Muscle layer of colon (tissue), 2 donors: Measurements from ENCODE around the gene NAA40.

ENCODE experiments used
- H3K27ac ChIP-seq: one replicate; pipeline ENCODE4 v1.7.0; 2013; ENCODE audit warnings: low read depth, mild to moderate bottlenecking, low read length, moderate library complexity
- H3K27me3 ChIP-seq, 2 donors: one replicate each; pipeline ENCODE4 v1.7.0; 2013; ENCODE audit warnings: low read length in 2 of 2, mild to moderate bottlenecking in 2 of 2; ENCODE audit not compliant: insufficient read depth in 2 of 2, control insufficient read depth in 1 of 2
- H3K36me3 ChIP-seq: one replicate; pipeline ENCODE4 v1.7.0; 2013; ENCODE audit warnings: mild to moderate bottlenecking, low read length; ENCODE audit not compliant: insufficient read depth
- H3K4me1 ChIP-seq: one replicate; pipeline ENCODE4 v1.7.0; 2013; ENCODE audit warnings: mild to moderate bottlenecking, low read length; ENCODE audit not compliant: insufficient read depth
- H3K4me3 ChIP-seq, 2 donors: one replicate each; pipeline ENCODE4 v1.7.0; 2013; ENCODE audit warnings: low read length in 2 of 2, low read depth in 1 of 2, mild to moderate bottlenecking in 1 of 2, moderate library complexity in 1 of 2
- H3K9ac ChIP-seq: one replicate; pipeline ENCODE4 v1.7.0; 2013; ENCODE audit warnings: low read length
- H3K9me3 ChIP-seq: one replicate; pipeline ENCODE4 v1.7.0; 2013; ENCODE audit warnings: mild to moderate bottlenecking, low read length
- donor health status: abdominal sarcoma.
- donor health status: Adenocarcinoma of cecum.

The NAA40 gene

GRCh38 chr11:63997104-63997700 lies 58.4 kb downstream of the NAA40 start:
- H3K9ac ChIP-seq: no peak overlapping the region
- peaks cover 0 to 8% of the 10 kb centered on the region in 2 donors for H3K27me3 ChIP-seq
- peaks cover 26% of the 10 kb centered on the region for H3K36me3 ChIP-seq
- H3K4me1 ChIP-seq: peaks cover 7% of the 10 kb centered on the region
- no peaks in the 10 kb centered on the region for H3K9me3 ChIP-seq
- no peak overlapping the region for H3K27ac ChIP-seq
- H3K4me3 ChIP-seq: no peak overlapping the region

GRCh38 chr11:63997801-63998337 lies 59.1 kb downstream of the NAA40 start:
- Histone ChIP-seq H3K27ac (no peak overlapping the region), H3K36me3 (peaks cover 26% of the 10 kb centered on the region), H3K9ac (no peak overlapping the region), H3K4me3 (no peak overlapping the region), H3K9me3 (no peaks in the 10 kb centered on the region), H3K27me3 (peaks cover 0 to 8% of the 10 kb centered on the region in 2 donors), H3K4me1 (peaks cover 7% of the 10 kb centered on the region)

- peaks cover 7% of the 10 kb centered on the region for H3K4me1 ChIP-seq
- H3K4me3 ChIP-seq: peak overlapping the region in 1 of 2 donors; percentile 13
- H3K27ac ChIP-seq: no peak overlapping the region
- peaks cover 26% of the 10 kb centered on the region for H3K36me3 ChIP-seq
- H3K9ac ChIP-seq: no peak overlapping the region
- peaks cover 0 to 8% of the 10 kb centered on the region in 2 donors for H3K27me3 ChIP-seq
- no peaks in the 10 kb centered on the region for H3K9me3 ChIP-seq
Measured at GRCh38 chr11:63998558-63999348, 60.0 kb downstream of the NAA40 start.

- peaks cover 0 to 8% of the 10 kb centered on the region in 2 donors for H3K27me3 ChIP-seq
- peak overlapping the region; percentile 13 to 43 for H3K4me3 ChIP-seq
- peaks cover 7% of the 10 kb centered on the region for H3K4me1 ChIP-seq
- peaks cover 24% of the 10 kb centered on the region for H3K36me3 ChIP-seq
- H3K27ac ChIP-seq: no peak overlapping the region
- H3K9ac ChIP-seq: no peak overlapping the region
- H3K9me3 ChIP-seq: no peaks in the 10 kb centered on the region
Measured at GRCh38 chr11:63999349-64000025, 60.7 kb downstream of the NAA40 start.

- Histone ChIP-seq H3K27ac (peak overlapping the region; percentile 49), H3K4me1 (peaks cover 7% of the 10 kb centered on the region), H3K4me3 (peak overlapping the region; percentile 43 to 56), H3K27me3 (peaks cover 0 to 8% of the 10 kb centered on the region in 2 donors), H3K36me3 (peaks cover 18% of the 10 kb centered on the region), H3K9me3 (no peaks in the 10 kb centered on the region), H3K9ac (no peak overlapping the region)
Measured at GRCh38 chr11:64000026-64000739, 61.4 kb downstream of the NAA40 start.

GRCh38 chr11:64000740-64001483 lies 62.1 kb downstream of the NAA40 start:
- Histone ChIP-seq H3K4me1 (peaks cover 7% of the 10 kb centered on the region), H3K27ac (peak overlapping the region; percentile 49), H3K4me3 (peak overlapping the region in 1 of 2 donors; percentile 56), H3K36me3 (peaks cover 18% of the 10 kb centered on the region), H3K9me3 (no peaks in the 10 kb centered on the region), H3K27me3 (peaks cover 0 to 15% of the 10 kb centered on the region in 2 donors), H3K9ac (no peak overlapping the region)

GRCh38 chr11:64001484-64002420 lies 63.0 kb downstream of the NAA40 start:
- Histone ChIP-seq H3K27ac (no peak overlapping the region), H3K9ac (no peak overlapping the region), H3K36me3 (peaks cover 12% of the 10 kb centered on the region), H3K4me1 (peaks cover 7% of the 10 kb centered on the region), H3K27me3 (peaks cover 0 to 15% of the 10 kb centered on the region in 2 donors), H3K9me3 (no peaks in the 10 kb centered on the region), H3K4me3 (no peak overlapping the region)

GRCh38 chr11:64003807-64004589 lies 65.2 kb downstream of the NAA40 start:
- Histone ChIP-seq H3K9me3 (no peaks in the 10 kb centered on the region), H3K27me3 (peaks cover 0 to 15% of the 10 kb centered on the region in 2 donors), H3K9ac (no peak overlapping the region), H3K27ac (no peak overlapping the region), H3K4me1 (peaks cover 7% of the 10 kb centered on the region), H3K4me3 (no peak overlapping the region), H3K36me3 (no peaks in the 10 kb centered on the region)

- Histone ChIP-seq H3K36me3 (no peaks in the 10 kb centered on the region), H3K4me3 (no peak overlapping the region), H3K27me3 (peaks cover 0 to 14% of the 10 kb centered on the region in 2 donors), H3K9ac (no peak overlapping the region), H3K4me1 (peaks cover 7% of the 10 kb centered on the region), H3K27ac (no peak overlapping the region), H3K9me3 (no peaks in the 10 kb centered on the region)
Measured at GRCh38 chr11:64004590-64004984, 65.8 kb downstream of the NAA40 start.
